A673 (cell line): ENCODE results near the gene CCDC136.

ENCODE experiments used
- EZH2 ChIP-seq: fragments of 200-600 bp; sonication (generic); IDR thresholded peaks from 2 replicates; pipeline ENCODE4 v1.6.1; 2017; ENCODE audit warnings: borderline replicate concordance, low read depth, mild to moderate bottlenecking, mixed read lengths, antibody characterized with exemption, low read length; ENCODE audit not compliant: poor library complexity, severe bottlenecking
- TF ChIP-seq, protein P1 (sequence below): fragments of 300-800, 200-600 bp; sonication (generic); conservative IDR thresholded peaks from 2 replicates; pipeline ENCODE4 v1.5.1; 2017; ENCODE audit warnings: low read depth, mild to moderate bottlenecking, antibody characterized with exemption, low read length, moderate library complexity, mixed read lengths

DNA sequence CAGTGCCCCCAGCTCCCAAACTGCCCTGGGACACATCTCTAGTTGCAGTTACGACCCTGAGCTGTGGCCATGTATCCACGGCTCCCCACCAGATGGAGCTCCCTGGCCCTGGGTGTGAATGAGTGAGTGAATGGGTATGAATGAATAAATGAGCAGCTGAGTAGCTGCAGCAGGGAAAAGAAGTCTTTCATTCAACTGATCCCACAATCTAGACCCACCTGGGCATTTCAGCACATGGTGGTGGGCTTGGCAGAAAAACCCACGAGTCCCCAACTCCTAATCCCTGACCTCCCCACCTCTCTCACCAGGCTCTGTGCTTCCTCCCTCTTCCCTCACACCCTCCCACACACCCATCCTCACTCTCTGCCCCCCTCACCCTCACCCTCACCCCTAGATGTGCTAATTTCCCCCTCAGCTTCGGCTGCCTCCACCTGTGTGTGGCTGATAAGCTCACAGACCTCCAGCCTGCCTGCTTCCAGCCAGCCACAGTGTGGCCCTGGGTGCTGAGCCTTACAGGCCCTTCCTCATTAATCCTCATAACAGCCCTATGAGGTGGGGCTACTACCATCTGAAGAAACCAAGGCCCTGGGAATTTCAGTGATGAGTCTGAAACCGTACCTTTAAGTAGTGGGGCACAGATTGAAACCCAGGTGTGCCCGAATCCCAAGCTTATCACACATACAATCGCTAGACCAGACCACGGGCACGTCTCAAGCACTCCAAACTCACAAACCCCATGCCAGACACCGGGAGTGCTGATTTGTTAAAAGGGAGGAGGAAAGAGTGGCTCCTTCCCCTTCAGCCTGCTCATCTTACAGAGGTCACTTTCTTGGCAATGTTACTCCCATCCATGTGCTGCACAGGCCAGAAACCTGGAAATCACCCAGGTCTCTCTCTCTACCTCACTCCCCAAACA, 68.6 kb downstream of the CCDC136 start:
- TF ChIP-seq EZH2, result no peak
- TF ChIP-seq, protein P1, sequence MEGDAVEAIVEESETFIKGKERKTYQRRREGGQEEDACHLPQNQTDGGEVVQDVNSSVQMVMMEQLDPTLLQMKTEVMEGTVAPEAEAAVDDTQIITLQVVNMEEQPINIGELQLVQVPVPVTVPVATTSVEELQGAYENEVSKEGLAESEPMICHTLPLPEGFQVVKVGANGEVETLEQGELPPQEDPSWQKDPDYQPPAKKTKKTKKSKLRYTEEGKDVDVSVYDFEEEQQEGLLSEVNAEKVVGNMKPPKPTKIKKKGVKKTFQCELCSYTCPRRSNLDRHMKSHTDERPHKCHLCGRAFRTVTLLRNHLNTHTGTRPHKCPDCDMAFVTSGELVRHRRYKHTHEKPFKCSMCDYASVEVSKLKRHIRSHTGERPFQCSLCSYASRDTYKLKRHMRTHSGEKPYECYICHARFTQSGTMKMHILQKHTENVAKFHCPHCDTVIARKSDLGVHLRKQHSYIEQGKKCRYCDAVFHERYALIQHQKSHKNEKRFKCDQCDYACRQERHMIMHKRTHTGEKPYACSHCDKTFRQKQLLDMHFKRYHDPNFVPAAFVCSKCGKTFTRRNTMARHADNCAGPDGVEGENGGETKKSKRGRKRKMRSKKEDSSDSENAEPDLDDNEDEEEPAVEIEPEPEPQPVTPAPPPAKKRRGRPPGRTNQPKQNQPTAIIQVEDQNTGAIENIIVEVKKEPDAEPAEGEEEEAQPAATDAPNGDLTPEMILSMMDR, result no peak
